HG02678 (cell line): ENCODE measurements around the gene PPP2R5C.
"Not testable (repeated sequence)": the region's sequence is repeated elsewhere in the genome, so short reads cannot be mapped to it uniquely, and the experiment has no call there.

ENCODE experiments used
- ATAC-seq: cut with Tn5 transposase; IDR thresholded peaks from one replicate; pipeline ENCODE4 v1.9.1; 2021; ENCODE audit warnings: mild to moderate bottlenecking, moderate library complexity; ENCODE audit not compliant: unreplicated experiment

Gene PPP2R5C

GRCh38 chr14:101780390-101780789 lies 18.9 kb downstream of the PPP2R5C start:
- ATAC-seq: no peak

GRCh38 chr14:101780887-101781239 lies 19.4 kb downstream of the PPP2R5C start:
- ATAC-seq: no peak

- no peak for ATAC-seq
Measured at GRCh38 chr14:101781240-101782061, 19.9 kb downstream of the PPP2R5C start.

GRCh38 chr14:101783260-101784016 lies 21.9 kb downstream of the PPP2R5C start:
- ATAC-seq: no peak

- no peak for ATAC-seq
Measured at GRCh38 chr14:101784631-101785030, 23.1 kb downstream of the PPP2R5C start.

- no peak for ATAC-seq
Measured at GRCh38 chr14:101788016-101788635, 26.6 kb downstream of the PPP2R5C start.

- ATAC-seq: no peak
Measured at GRCh38 chr14:101789222-101789621, 27.7 kb downstream of the PPP2R5C start.

GRCh38 chr14:101790232-101790631 lies 28.7 kb downstream of the PPP2R5C start:
- no peak for ATAC-seq

GRCh38 chr14:101791919-101792572 lies 30.5 kb downstream of the PPP2R5C start:
- ATAC-seq: no peak

GRCh38 chr14:101796016-101796415 lies 34.5 kb downstream of the PPP2R5C start:
- no peak for ATAC-seq

GRCh38 chr14:101796479-101796878 lies 35.0 kb downstream of the PPP2R5C start:
- ATAC-seq: no peak

GRCh38 chr14:101797856-101798255 lies 36.3 kb downstream of the PPP2R5C start:
- no peak for ATAC-seq

- ATAC-seq: not testable (repeated sequence)
Measured at GRCh38 chr14:101804373-101804772, 42.9 kb downstream of the PPP2R5C start.

GRCh38 chr14:101806252-101806651 lies 44.7 kb downstream of the PPP2R5C start:
- not testable (repeated sequence) for ATAC-seq

- ATAC-seq: no peak
Measured at GRCh38 chr14:101808020-101808641, 46.6 kb downstream of the PPP2R5C start.

- ATAC-seq: no peak
Measured at GRCh38 chr14:101808894-101809670, 47.6 kb downstream of the PPP2R5C start.

- ATAC-seq: peak; percentile 92
Measured at GRCh38 chr14:101809671-101810514, 48.4 kb downstream of the PPP2R5C start.

- no peak for ATAC-seq
Measured at GRCh38 chr14:101810897-101811621, 49.5 kb downstream of the PPP2R5C start.
